Measurements from ENCODE around the gene TIAM2. TPM values are rescaled to one million over a fixed set of nuclear protein-coding genes. Genes with fewer than 3 reads are reported as not detected.

Gene TIAM2
- total and polyA plus RNA-seq, 2 experiments from 2014 or later = 14.2 to 24.4 TPM

- Histone ChIP-seq H4K20me1 (replicated peaks; ENCODE audit: insufficient read depth) (no peaks in the 10 kb centered on the region), H2AFZ (no peak overlapping the region), H3K9me2 (ENCODE audit: insufficient read depth) (no peaks in the 10 kb centered on the region), H3F3A (replicated peaks; ENCODE audit: low read depth) (no peaks in the 10 kb centered on the region), H3K4me2 (no peak overlapping the region), H3K27ac (ENCODE audit: low read depth) (no peak overlapping the region; the same call in 1 of the 2 replicates), H3K27me3 (ENCODE audit: insufficient read depth) (no peaks in the 10 kb centered on the region), H3K4me1 (ENCODE audit: insufficient read depth) (no peaks in the 10 kb centered on the region), H3K79me2 (replicated peaks; ENCODE audit: insufficient read depth) (peaks cover 4% of the 10 kb centered on the region), H3K36me3 (ENCODE audit: insufficient read depth) (no peaks in the 10 kb centered on the region), H3K4me3 (no peak overlapping the region)
- no peaks in the 10 kb centered on the region for H3K36me3 Mint-ChIP-seq (ENCODE audit: low read depth)
- H3K27ac Mint-ChIP-seq = no peak overlapping the region
- no peaks in the 10 kb centered on the region for H3K27me3 Mint-ChIP-seq (ENCODE audit: insufficient read depth, low read depth, poor library complexity)
- no peaks in the 10 kb centered on the region for H3K4me1 Mint-ChIP-seq
- DNase-seq (ENCODE audit: low spot score) = no peak
- no peaks in the 10 kb centered on the region for H3K9me3 Mint-ChIP-seq
- no peak overlapping the region for H3K4me3 Mint-ChIP-seq
- ATAC-seq = no peak
- TF ChIP-seq POLR2AphosphoS5 (IDR thresholded peaks at IDR 0.05; ENCODE audit: low read depth) (no peak), EZH2phosphoT487 (IDR thresholded peaks at IDR 0.05; ENCODE audit: unreplicated experiment) (no peak), ZNF331 (CRISPR knock-in tag; IDR thresholded peaks at IDR 0.05; ENCODE audit: low read depth) (no peak), EZH2 (IDR thresholded peaks at IDR 0.05; ENCODE audit: low read depth, unreplicated experiment) (no peak), STAT1 (IDR thresholded peaks at IDR 0.05; ENCODE audit: unreplicated experiment) (no peak), CTCF (conservative IDR thresholded peaks at IDR 0.05; ENCODE audit: low read depth in 2 of 2) (no peak), JUNB (IDR thresholded peaks at IDR 0.05; ENCODE audit: unreplicated experiment) (no peak), CREB1 (CRISPR knock-in tag; IDR thresholded peaks at IDR 0.05; ENCODE audit: low read depth) (no peak)
- TF ChIP-seq, protein P1, sequence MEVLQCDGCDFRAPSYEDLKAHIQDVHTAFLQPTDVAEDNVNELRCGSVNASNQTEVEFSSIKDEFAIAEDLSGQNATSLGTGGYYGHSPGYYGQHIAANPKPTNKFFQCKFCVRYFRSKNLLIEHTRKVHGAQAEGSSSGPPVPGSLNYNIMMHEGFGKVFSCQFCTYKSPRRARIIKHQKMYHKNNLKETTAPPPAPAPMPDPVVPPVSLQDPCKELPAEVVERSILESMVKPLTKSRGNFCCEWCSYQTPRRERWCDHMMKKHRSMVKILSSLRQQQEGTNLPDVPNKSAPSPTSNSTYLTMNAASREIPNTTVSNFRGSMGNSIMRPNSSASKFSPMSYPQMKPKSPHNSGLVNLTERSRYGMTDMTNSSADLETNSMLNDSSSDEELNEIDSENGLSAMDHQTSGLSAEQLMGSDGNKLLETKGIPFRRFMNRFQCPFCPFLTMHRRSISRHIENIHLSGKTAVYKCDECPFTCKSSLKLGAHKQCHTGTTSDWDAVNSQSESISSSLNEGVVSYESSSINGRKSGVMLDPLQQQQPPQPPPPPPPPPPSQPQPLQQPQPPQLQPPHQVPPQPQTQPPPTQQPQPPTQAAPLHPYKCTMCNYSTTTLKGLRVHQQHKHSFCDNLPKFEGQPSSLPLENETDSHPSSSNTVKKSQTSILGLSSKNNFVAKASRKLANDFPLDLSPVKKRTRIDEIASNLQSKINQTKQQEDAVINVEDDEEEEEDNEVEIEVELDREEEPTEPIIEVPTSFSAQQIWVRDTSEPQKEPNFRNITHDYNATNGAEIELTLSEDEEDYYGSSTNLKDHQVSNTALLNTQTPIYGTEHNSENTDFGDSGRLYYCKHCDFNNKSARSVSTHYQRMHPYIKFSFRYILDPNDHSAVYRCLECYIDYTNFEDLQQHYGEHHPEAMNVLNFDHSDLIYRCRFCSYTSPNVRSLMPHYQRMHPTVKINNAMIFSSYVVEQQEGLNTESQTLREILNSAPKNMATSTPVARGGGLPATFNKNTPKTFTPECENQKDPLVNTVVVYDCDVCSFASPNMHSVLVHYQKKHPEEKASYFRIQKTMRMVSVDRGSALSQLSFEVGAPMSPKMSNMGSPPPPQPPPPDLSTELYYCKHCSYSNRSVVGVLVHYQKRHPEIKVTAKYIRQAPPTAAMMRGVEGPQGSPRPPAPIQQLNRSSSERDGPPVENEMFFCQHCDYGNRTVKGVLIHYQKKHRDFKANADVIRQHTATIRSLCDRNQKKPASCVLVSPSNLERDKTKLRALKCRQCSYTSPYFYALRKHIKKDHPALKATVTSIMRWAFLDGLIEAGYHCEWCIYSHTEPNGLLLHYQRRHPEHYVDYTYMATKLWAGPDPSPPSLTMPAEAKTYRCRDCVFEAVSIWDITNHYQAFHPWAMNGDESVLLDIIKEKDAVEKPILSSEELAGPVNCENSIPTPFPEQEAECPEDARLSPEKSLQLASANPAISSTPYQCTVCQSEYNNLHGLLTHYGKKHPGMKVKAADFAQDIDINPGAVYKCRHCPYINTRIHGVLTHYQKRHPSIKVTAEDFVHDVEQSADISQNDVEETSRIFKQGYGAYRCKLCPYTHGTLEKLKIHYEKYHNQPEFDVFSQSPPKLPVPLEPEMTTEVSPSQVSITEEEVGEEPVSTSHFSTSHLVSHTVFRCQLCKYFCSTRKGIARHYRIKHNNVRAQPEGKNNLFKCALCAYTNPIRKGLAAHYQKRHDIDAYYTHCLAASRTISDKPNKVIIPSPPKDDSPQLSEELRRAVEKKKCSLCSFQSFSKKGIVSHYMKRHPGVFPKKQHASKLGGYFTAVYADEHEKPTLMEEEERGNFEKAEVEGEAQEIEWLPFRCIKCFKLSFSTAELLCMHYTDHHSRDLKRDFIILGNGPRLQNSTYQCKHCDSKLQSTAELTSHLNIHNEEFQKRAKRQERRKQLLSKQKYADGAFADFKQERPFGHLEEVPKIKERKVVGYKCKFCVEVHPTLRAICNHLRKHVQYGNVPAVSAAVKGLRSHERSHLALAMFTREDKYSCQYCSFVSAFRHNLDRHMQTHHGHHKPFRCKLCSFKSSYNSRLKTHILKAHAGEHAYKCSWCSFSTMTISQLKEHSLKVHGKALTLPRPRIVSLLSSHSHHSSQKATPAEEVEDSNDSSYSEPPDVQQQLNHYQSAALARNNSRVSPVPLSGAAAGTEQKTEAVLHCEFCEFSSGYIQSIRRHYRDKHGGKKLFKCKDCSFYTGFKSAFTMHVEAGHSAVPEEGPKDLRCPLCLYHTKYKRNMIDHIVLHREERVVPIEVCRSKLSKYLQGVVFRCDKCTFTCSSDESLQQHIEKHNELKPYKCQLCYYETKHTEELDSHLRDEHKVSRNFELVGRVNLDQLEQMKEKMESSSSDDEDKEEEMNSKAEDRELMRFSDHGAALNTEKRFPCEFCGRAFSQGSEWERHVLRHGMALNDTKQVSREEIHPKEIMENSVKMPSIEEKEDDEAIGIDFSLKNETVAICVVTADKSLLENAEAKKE (CRISPR knock-in tag; IDR thresholded peaks at IDR 0.05) = no peak
- TF ChIP-seq, protein P2, sequence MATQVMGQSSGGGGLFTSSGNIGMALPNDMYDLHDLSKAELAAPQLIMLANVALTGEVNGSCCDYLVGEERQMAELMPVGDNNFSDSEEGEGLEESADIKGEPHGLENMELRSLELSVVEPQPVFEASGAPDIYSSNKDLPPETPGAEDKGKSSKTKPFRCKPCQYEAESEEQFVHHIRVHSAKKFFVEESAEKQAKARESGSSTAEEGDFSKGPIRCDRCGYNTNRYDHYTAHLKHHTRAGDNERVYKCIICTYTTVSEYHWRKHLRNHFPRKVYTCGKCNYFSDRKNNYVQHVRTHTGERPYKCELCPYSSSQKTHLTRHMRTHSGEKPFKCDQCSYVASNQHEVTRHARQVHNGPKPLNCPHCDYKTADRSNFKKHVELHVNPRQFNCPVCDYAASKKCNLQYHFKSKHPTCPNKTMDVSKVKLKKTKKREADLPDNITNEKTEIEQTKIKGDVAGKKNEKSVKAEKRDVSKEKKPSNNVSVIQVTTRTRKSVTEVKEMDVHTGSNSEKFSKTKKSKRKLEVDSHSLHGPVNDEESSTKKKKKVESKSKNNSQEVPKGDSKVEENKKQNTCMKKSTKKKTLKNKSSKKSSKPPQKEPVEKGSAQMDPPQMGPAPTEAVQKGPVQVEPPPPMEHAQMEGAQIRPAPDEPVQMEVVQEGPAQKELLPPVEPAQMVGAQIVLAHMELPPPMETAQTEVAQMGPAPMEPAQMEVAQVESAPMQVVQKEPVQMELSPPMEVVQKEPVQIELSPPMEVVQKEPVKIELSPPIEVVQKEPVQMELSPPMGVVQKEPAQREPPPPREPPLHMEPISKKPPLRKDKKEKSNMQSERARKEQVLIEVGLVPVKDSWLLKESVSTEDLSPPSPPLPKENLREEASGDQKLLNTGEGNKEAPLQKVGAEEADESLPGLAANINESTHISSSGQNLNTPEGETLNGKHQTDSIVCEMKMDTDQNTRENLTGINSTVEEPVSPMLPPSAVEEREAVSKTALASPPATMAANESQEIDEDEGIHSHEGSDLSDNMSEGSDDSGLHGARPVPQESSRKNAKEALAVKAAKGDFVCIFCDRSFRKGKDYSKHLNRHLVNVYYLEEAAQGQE (IDR thresholded peaks at IDR 0.05; ENCODE audit: unreplicated experiment) = no peak
- TF ChIP-seq, protein P3, sequence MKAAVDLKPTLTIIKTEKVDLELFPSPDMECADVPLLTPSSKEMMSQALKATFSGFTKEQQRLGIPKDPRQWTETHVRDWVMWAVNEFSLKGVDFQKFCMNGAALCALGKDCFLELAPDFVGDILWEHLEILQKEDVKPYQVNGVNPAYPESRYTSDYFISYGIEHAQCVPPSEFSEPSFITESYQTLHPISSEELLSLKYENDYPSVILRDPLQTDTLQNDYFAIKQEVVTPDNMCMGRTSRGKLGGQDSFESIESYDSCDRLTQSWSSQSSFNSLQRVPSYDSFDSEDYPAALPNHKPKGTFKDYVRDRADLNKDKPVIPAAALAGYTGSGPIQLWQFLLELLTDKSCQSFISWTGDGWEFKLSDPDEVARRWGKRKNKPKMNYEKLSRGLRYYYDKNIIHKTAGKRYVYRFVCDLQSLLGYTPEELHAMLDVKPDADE (IDR thresholded peaks at IDR 0.05) = no peak
Observed at GRCh38 chr6:155054491-155055250, 59.6 kb downstream of the TIAM2 start.
